LNCAP (cell line): ENCODE measurements around the gene MTARC2.

Experiments used
- CTCF ChIP-seq: fragments of 450-650 bp; IDR thresholded peaks from 2 replicates; pipeline ENCODE4 v1.5.1; 2017; ENCODE audit warnings: mild to moderate bottlenecking

The MTARC2 gene

GRCh38 chr1:220775240-220775853 is 27.2 kb downstream of the MTARC2 start:
- TF ChIP-seq CTCF = peak; percentile 100

- no peak for TF ChIP-seq CTCF
These were observed 28.1 kb downstream of the MTARC2 start for GRCh38 chr1:220776254-220776653.

- peak; percentile 99 for TF ChIP-seq CTCF
These were observed 28.7 kb downstream of the MTARC2 start for GRCh38 chr1:220776720-220777326.

GRCh38 chr1:220783453-220783852 is 35.3 kb downstream of the MTARC2 start:
- no peak for TF ChIP-seq CTCF

- TF ChIP-seq CTCF = no peak
These were observed 36.6 kb downstream of the MTARC2 start for GRCh38 chr1:220784751-220785150.

- TF ChIP-seq CTCF = no peak
These were observed 37.3 kb downstream of the MTARC2 start for GRCh38 chr1:220785166-220786056.

GRCh38 chr1:220786057-220786336 is 37.9 kb downstream of the MTARC2 start:
- no peak for TF ChIP-seq CTCF
